Measurements from ENCODE around the gene DLG5. TPM values are rescaled to one million over a fixed set of nuclear protein-coding genes. Genes with fewer than 3 reads are reported as not detected.

Gene DLG5
- total RNA-seq, 2 donors from 2014 or later = 1.3 to 4.6 TPM

GRCh38 chr10:77850620-77851231, 75.8 kb downstream of the DLG5 start:
- Mint-ChIP-seq H3K36me3 (no peaks in the 10 kb centered on the region), H3K27ac (no peak overlapping the region), H3K9me3 (no peaks in the 10 kb centered on the region)
- DNase-seq (ENCODE audit: low spot score in 2 of 2) = no peak
- no peak for ATAC-seq

DNA sequence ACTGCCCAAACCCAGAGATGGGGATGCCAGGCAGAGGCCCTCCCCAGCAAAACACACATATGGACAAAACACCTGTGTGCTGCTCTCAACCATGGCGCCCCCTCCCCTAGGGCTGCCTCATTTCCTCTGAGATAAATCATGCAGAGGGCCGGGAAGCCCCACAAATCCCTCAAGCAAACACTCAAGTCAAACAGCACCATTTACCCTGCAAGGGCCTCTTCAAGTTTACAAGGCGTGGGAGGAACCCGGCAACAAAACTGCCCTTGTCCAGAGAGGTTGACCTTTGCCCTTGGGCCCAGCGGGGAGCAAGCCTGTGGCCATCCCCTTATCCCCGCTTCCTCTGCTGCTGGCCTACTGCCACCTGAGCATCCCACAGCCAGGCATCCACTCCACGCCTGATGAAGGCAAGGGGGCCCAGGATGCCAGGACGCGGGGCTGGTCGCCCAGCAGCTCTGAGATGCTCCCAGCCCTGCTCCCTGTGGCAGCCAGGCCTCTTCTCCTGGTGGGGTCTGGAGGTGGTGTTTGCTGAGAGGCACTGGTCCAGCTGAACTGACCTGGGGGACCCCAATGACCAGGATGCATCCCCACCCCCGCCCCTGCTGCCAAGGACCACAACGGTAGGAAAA, 77.4 kb downstream of the DLG5 start:
- no peak for DNase-seq (ENCODE audit: low spot score in 2 of 2)
- Mint-ChIP-seq H3K36me3 (no peaks in the 10 kb centered on the region), H3K27ac (no peak overlapping the region), H3K9me3 (no peaks in the 10 kb centered on the region)
- ATAC-seq = no peak

- peak; percentile 62 to 77 for DNase-seq (ENCODE audit: low spot score in 2 of 2)
- ATAC-seq = peak; percentile 74 to 75
- H3K27ac Mint-ChIP-seq = no peak overlapping the region
- no peaks in the 10 kb centered on the region for H3K36me3 Mint-ChIP-seq
- H3K9me3 Mint-ChIP-seq = no peaks in the 10 kb centered on the region
Observed at GRCh38 chr10:77846718-77847311, 79.7 kb downstream of the DLG5 start.

- H3K27ac Mint-ChIP-seq = no peak overlapping the region
- H3K36me3 Mint-ChIP-seq = no peaks in the 10 kb centered on the region
- H3K9me3 Mint-ChIP-seq = no peaks in the 10 kb centered on the region
- DNase-seq (ENCODE audit: low spot score in 2 of 2) (no peak), ATAC-seq (no peak)
Observed at GRCh38 chr10:77845451-77845850, 81.1 kb downstream of the DLG5 start.

GRCh38 chr10:77844713-77845445, 81.7 kb downstream of the DLG5 start:
- H3K36me3 Mint-ChIP-seq = no peaks in the 10 kb centered on the region

DNA sequence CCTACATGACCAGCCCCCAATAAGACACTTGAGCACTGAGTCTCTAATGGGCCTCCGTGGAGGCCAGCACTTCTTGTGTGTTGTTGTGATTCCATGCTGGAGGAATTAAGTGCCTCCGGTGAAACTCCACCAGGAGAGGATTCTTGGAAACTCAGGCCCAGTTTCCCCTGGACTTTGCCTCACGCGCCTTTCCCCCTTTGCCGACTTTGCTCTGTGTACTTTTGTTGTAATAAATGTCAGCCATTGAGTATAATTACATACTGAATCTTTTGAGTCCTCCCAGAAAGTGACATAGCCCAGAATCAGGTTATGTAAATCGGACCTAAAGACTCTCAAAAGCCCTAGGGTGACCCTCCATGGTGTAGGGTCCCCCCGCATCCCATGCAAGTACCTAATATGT, 82.4 kb downstream of the DLG5 start:
- Mint-ChIP-seq H3K36me3 (no peaks in the 10 kb centered on the region), H3K27ac (no peak overlapping the region), H3K9me3 (no peaks in the 10 kb centered on the region)
- DNase-seq (ENCODE audit: low spot score in 2 of 2) = no peak
- ATAC-seq = no peak

More at GRCh38 chr10:77844713-77845445, 81.7 kb downstream of the DLG5 start:
- H3K9me3 Mint-ChIP-seq = no peaks in the 10 kb centered on the region
- no peak overlapping the region for H3K27ac Mint-ChIP-seq
- ATAC-seq (no peak), DNase-seq (ENCODE audit: low spot score in 2 of 2) (no peak)

DNA sequence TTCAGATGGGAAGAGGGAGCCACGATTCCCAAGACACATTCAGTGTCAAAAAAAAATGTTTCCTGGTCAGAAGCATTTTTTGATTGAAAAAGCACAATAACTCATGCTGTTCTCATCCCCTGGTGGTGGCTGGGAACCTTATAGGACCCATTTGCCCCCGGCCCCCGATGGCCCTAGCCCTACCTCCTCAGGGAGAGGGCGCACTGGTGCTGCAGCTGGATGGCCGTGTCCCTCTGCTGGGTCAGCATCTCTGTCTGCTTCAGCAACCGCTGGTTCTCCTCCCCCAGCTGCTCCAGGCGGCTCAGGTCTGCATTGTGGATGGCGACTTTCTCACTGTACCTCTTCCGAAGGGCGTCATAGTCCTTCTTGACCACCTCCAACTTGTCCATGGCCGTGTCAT, 83.3 kb downstream of the DLG5 start:
- DNase-seq (ENCODE audit: low spot score in 2 of 2) = no peak
- H3K9me3 Mint-ChIP-seq = no peaks in the 10 kb centered on the region
- H3K27ac Mint-ChIP-seq = no peak overlapping the region
- H3K36me3 Mint-ChIP-seq = no peaks in the 10 kb centered on the region
- ATAC-seq = no peak

GRCh38 chr10:77842652-77843212, 83.8 kb downstream of the DLG5 start:
- DNase-seq (ENCODE audit: low spot score in 2 of 2) (no peak), ATAC-seq (no peak)
- no peaks in the 10 kb centered on the region for H3K36me3 Mint-ChIP-seq
- no peaks in the 10 kb centered on the region for H3K9me3 Mint-ChIP-seq
- peak overlapping the region in 1 of 2 donors; percentile 44 for H3K27ac Mint-ChIP-seq

DNA sequence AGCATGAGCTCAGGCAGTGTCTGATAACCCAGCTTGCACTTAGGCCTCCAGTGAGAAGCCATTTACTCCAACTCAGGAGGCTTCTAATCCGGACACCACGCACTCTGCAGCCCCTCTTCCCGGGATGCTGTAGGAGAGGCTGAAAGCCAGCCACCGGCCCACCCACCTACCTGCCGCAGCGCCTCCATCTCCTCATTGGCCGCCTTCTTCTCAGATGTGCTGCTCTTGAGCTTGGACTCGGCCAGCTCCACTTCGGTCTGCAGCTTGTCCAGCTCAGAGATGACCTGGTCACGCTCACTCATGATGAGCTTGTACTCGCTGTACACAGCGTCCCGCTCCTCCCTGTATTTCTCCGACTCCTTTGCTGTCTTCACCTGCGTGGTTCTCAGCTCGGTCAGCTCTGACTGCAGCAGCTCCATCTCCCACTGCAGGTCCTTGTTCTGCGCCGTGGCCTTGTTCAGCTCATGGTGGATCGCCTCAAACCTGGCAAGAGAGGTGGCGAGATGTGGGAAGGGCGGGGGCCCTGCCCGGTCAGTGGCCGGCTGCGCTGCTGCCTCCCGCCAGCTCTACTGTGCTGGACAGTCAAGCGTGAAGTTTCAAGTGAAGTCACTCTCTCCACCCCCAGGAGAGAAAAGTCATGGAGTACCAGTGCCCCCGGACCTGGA, 84.7 kb downstream of the DLG5 start:
- ATAC-seq (no peak), DNase-seq (ENCODE audit: low spot score in 2 of 2) (no peak)
- no peak overlapping the region for H3K27ac Mint-ChIP-seq
- H3K9me3 Mint-ChIP-seq = no peaks in the 10 kb centered on the region
- no peaks in the 10 kb centered on the region for H3K36me3 Mint-ChIP-seq

DNA sequence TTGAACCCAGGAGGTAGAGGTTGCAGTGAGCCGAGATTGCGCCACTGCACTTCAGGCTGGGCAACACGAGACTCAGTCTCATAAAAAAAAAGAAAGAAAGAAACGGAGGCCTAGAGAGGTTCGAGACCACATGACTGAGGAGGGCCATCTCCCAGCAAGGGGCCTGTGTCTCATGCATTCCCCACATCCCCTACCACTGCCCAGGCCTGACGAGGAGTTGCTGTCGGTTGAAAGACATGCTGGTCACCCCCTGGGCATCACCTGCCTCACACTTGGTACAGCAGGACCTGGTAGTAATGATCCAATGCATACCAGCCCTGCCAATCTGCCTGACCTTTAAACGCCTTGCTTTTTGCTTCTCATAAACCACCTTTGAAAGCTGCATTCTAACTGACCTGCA, 85.9 kb downstream of the DLG5 start:
- no peaks in the 10 kb centered on the region for H3K9me3 Mint-ChIP-seq
- H3K27ac Mint-ChIP-seq = no peak overlapping the region
- DNase-seq (ENCODE audit: low spot score in 2 of 2) (no peak), ATAC-seq (no peak)
- no peaks in the 10 kb centered on the region for H3K36me3 Mint-ChIP-seq

DNA sequence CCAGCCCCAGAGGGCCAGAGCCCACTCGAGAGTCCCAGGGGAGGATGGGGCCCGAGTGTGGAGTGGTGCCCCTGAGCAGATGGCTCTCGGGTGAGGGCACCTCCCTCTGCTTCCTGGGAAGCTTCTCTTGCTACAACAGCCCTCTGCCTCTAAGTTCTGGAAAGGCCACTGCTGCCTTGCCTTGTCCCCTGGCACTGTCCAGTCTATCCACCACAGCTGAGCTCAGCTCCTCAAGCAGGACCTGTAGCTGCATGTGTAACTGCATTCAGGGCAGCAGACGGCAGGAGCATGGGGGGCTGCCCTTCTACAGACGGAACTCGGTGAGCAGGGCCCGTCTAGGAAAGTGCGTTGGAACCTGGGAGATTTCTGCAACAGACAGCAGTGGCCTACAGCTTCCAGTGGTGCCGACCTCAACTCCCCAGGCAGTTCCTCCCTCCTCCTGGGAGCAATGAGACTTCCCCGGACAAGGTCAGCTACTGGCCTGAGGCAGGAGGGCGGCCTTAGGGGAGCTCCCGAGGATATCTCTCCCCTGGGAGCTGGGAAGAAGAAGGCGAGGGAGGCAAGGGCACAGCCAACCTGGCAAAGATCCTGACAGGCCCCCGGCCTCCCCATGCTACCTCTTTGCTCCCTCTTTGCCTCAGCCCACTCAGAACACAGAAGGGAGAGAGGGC, 88.5 kb downstream of the DLG5 start:
- ATAC-seq (no peak), DNase-seq (ENCODE audit: low spot score in 2 of 2) (no peak)
- H3K27ac Mint-ChIP-seq = peak overlapping the region; percentile 53 to 79

DNA sequence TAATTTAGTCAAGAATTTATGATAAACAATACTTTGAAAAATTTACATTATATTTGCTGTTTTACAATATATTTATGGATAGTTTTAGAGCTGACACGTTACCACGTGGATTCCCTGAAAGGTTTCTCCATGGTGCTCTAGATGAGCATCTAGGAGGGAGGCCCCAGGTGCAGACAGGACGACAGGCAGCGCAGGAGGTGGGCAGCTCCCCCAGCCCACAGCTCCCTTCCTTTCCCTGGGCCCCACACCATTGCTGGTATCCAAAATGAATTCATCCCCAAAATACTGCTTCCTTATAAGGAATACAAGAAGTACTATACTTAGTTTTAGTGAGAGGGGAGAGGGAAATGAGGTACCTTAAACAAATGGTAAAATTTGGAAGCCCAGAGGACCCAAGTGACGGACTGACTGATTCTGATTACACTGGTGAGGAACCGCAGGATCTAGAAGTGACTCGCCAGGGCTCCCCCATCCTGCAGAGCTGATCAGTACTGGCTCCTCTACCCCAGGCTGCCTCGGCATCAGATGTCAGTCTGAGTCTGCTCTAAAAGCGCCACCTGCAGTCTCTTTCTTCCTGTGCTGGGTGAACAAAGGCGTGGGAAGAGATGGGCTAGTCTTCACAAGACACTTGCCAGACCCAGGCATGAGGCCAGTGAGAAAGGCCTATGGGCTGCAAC, 89.2 kb downstream of the DLG5 start:
- DNase-seq (ENCODE audit: low spot score in 2 of 2) (peak; percentile 65 to 67), ATAC-seq (peak; percentile 95 to 97)
- Mint-ChIP-seq H3K9me3 (no peaks in the 10 kb centered on the region), H3K27ac (peak overlapping the region in 1 of 2 donors; percentile 53), H3K36me3 (no peaks in the 10 kb centered on the region)

More for the DNA sequence above, 88.5 kb downstream of the DLG5 start:
- no peaks in the 10 kb centered on the region for H3K36me3 Mint-ChIP-seq
- H3K9me3 Mint-ChIP-seq = no peaks in the 10 kb centered on the region

GRCh38 chr10:77836299-77836820, 90.2 kb downstream of the DLG5 start:
- peak; percentile 61 to 77 for ATAC-seq
- Mint-ChIP-seq H3K36me3 (no peaks in the 10 kb centered on the region), H3K27ac (peak overlapping the region; percentile 86 to 96), H3K9me3 (no peaks in the 10 kb centered on the region)
- peak in 1 of 2 donors; percentile 42 for DNase-seq (ENCODE audit: low spot score in 2 of 2)

- Mint-ChIP-seq H3K27ac (peak overlapping the region in 1 of 2 donors; percentile 86), H3K36me3 (no peaks in the 10 kb centered on the region), H3K9me3 (no peaks in the 10 kb centered on the region)
- ATAC-seq = no peak
- DNase-seq (ENCODE audit: low spot score in 2 of 2) = no peak
Observed at GRCh38 chr10:77835669-77836086, 90.9 kb downstream of the DLG5 start.

DNA sequence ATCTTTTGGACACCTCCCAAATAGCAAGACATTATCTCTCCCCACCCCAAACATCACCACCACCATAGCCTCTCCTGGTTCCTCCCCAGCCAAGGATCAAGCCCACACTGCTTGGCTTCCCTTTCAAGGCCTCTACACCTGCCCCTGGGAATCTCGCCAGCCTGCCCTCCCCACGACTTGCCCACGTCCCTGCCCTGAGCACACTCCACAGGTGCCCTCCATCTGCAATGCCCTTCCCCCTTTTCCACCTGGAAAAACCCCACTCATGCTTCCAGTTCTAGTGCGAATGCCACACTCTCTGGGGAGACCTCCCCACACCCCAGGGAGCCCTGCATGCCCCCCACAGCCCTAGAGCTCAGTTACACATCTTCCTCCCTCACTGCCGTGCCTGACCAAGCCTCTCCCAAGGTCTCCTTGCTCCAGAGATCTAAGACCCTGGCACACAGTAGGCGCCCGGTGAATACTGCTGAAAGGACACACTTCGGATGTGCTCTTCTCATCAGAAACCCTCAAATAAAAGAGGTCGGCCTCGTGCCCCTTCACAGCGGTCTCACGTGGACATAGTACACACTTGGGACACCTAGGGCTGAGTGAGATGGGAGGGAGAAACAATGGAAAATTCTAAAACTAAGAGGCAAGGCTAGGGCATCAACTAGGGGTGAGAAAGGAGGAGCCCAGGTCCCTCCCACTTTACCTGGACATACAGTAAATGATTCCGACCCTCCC, 91.4 kb downstream of the DLG5 start:
- DNase-seq (ENCODE audit: low spot score in 2 of 2) = no peak
- no peak for ATAC-seq
- Mint-ChIP-seq H3K36me3 (no peaks in the 10 kb centered on the region), H3K27ac (no peak overlapping the region), H3K9me3 (no peaks in the 10 kb centered on the region)
